PC-9 (cell line): ENCODE data around the gene GKN1. TPM values are rescaled to one million over a fixed set of nuclear protein-coding genes. Genes with fewer than 3 reads are reported as not detected.

Experiments used
- BruUV-seq: library from RNA; stranded (reverse); fragments of 400-500 nt; replicated peaks from 2 replicates; lab custom pipeline; 2021; lab: Mats Ljungman, UMichigan
- CTCF ChIA-PET: fragments of 300-600 bp; sonication (Branson Sonifier 250); formaldehyde crosslinking; loops from one replicate; lab custom pipeline; 2022; ENCODE audit warnings: antibody characterized with exemption; lab: Charles Lee
- POLR2A ChIA-PET: fragments of 300-600 bp; sonication (Branson Sonifier 250); formaldehyde crosslinking; loops from one replicate; lab custom pipeline; 2022; ENCODE audit warnings: antibody characterized with exemption; ENCODE audit not compliant: unreplicated experiment; lab: Charles Lee
- DNase-seq, 2 experiments: peaks; one replicate each; pipeline versions ENCODE4 v3.0.0 to v3.0.0-alpha.2; 2015 to 2022; ENCODE audit warnings: mixed read lengths in 1 of 2
- H2AFZ ChIP-seq: fragments of 200-600 bp; sonication (generic); 2 replicates; pipeline ENCODE4 v1.8.1; 2017; ENCODE audit warnings: antibody characterized with exemption
- H3F3A ChIP-seq: fragments of 200-600 bp; sonication (generic); 2 replicates; pipeline ENCODE4 v1.8.1; 2017; ENCODE audit warnings: antibody characterized with exemption, mild to moderate bottlenecking, low read depth; ENCODE audit not compliant: insufficient read depth
- H3K27ac ChIP-seq: fragments of 200-600 bp; sonication (generic); 2 replicates; pipeline ENCODE4 v1.6.1; 2016; ENCODE audit warnings: mixed run types
- H3K27me3 ChIP-seq: fragments of 200-600 bp; sonication (generic); 2 replicates; pipeline ENCODE4 v1.6.1; 2016; ENCODE audit warnings: low read depth, mixed run types; ENCODE audit not compliant: insufficient read depth
- H3K36me3 ChIP-seq: fragments of 200-600 bp; sonication (generic); 2 replicates; pipeline ENCODE4 v1.6.1; 2016; ENCODE audit warnings: low read depth, mixed run types
- H3K4me1 ChIP-seq: fragments of 200-600 bp; sonication (generic); replicated peaks from 2 replicates; pipeline ENCODE4 v1.6.1; 2016; ENCODE audit warnings: mixed run types; ENCODE audit not compliant: insufficient read depth
- H3K4me2 ChIP-seq: fragments of 200-600 bp; sonication (generic); 2 replicates; pipeline ENCODE4 v1.6.1; 2017; ENCODE audit warnings: mixed run types
- H3K4me3 ChIP-seq: fragments of 200-600 bp; sonication (generic); 2 replicates; pipeline ENCODE4 v1.6.1; 2016; ENCODE audit warnings: mixed run types
- H3K79me2 ChIP-seq: fragments of 200-600 bp; sonication (generic); 2 replicates; pipeline ENCODE4 v1.6.1; 2017; ENCODE audit warnings: low read depth, mixed run types
- H3K9me2 ChIP-seq: fragments of 200-600 bp; sonication (generic); 2 replicates; pipeline ENCODE4 v1.8.1; 2017; ENCODE audit warnings: mild to moderate bottlenecking; ENCODE audit not compliant: insufficient read depth
- H3K9me3 ChIP-seq: fragments of 200-600 bp; sonication (generic); 2 replicates; pipeline ENCODE4 v1.8.1; 2016; ENCODE audit warnings: low read depth; ENCODE audit not compliant: insufficient read depth
- H4K20me1 ChIP-seq: fragments of 200-600 bp; sonication (generic); 2 replicates; pipeline ENCODE4 v1.8.1; 2017; ENCODE audit not compliant: insufficient read depth
- CTCF ChIP-seq: fragments of 200-600 bp; sonication (generic); conservative IDR thresholded peaks from 2 replicates; pipeline ENCODE4 v1.6.1; 2017; ENCODE audit warnings: mixed run types, antibody characterized with exemption, mild to moderate bottlenecking, moderate library complexity
- EZH2 ChIP-seq: fragments of 200-600 bp; sonication (generic); IDR thresholded peaks from 2 replicates; pipeline ENCODE4 v1.8.0; 2017; ENCODE audit warnings: antibody characterized with exemption, low read depth
- intact Hi-C: fragments of 100-400 bp; cut with micrococcal nuclease; formaldehyde crosslinking; loops from one replicate; pipeline ENCODE4 v1.10.0; 2022; ENCODE audit not compliant: unreplicated experiment
- total RNA-seq: library from RNA; stranded (reverse); gene quantifications from 2 replicates; pipeline ENCODE4 v1.2.3, GENCODE V29; 2021

The GKN1 gene
- total RNA-seq, 1 experiment from 2014 or later = not detected

GRCh38 chr2:68934021-68934420 is 40.4 kb upstream of the GKN1 start:
- no peaks in the 10 kb centered on the region for H4K20me1 ChIP-seq
- ChIA-PET POLR2A (no interaction called here), CTCF (interaction anchor here (0.6 kb wide), 1 partner anchor 143 kb away, joined by 3 read pairs; no protein-coding TSS in a partner anchor)
- no peaks in the 10 kb centered on the region for H3K9me2 ChIP-seq
- no peak overlapping the region for H3K4me3 ChIP-seq
- H3K27me3 ChIP-seq = no peaks in the 10 kb centered on the region
- TF ChIP-seq CTCF (no peak), EZH2 (no peak)
- H3K79me2 ChIP-seq = no peaks in the 10 kb centered on the region
- H3K27ac ChIP-seq = no peak overlapping the region
- intact Hi-C loops = no loop called here
- H3K36me3 ChIP-seq = no peaks in the 10 kb centered on the region
- no peak overlapping the region for H2AFZ ChIP-seq
- no peaks in the 10 kb centered on the region for H3F3A ChIP-seq
- no TSS peak for BruUV-seq
- no peak for DNase-seq
- no peaks in the 10 kb centered on the region for H3K9me3 ChIP-seq
- no peaks in the 10 kb centered on the region for H3K4me1 ChIP-seq
- no peak overlapping the region for H3K4me2 ChIP-seq

GRCh38 chr2:68935471-68935870 is 39.0 kb upstream of the GKN1 start:
- intact Hi-C loops = no loop called here
- Histone ChIP-seq H3K4me2 (no peak overlapping the region), H3F3A (no peaks in the 10 kb centered on the region), H3K36me3 (no peaks in the 10 kb centered on the region), H3K27ac (no peak overlapping the region), H3K79me2 (no peaks in the 10 kb centered on the region), H3K9me3 (peaks cover 3% of the 10 kb centered on the region; the same call in 1 of the 2 replicates), H3K4me3 (no peak overlapping the region), H3K4me1 (no peaks in the 10 kb centered on the region), H2AFZ (no peak overlapping the region), H4K20me1 (no peaks in the 10 kb centered on the region), H3K9me2 (no peaks in the 10 kb centered on the region), H3K27me3 (no peaks in the 10 kb centered on the region)
- ChIA-PET CTCF (no interaction called here), POLR2A (no interaction called here)
- TF ChIP-seq EZH2 (no peak), CTCF (no peak)
- BruUV-seq = no TSS peak
- DNase-seq = no peak

- Histone ChIP-seq H3K36me3 (no peaks in the 10 kb centered on the region), H3K27ac (no peak overlapping the region)
- DNase-seq = no peak
Observed at GRCh38 chr2:68936427-68936826, 38.0 kb upstream of the GKN1 start.

GRCh38 chr2:68936889-68937288 is 37.5 kb upstream of the GKN1 start:
- H3K27me3 ChIP-seq = no peaks in the 10 kb centered on the region
- no peaks in the 10 kb centered on the region for H3F3A ChIP-seq
- H3K9me2 ChIP-seq = no peaks in the 10 kb centered on the region
- H3K4me2 ChIP-seq = no peak overlapping the region
- H4K20me1 ChIP-seq = no peaks in the 10 kb centered on the region
- peaks cover 3% of the 10 kb centered on the region; the same call in 1 of the 2 replicates for H3K9me3 ChIP-seq
- H3K36me3 ChIP-seq = no peaks in the 10 kb centered on the region
- H3K27ac ChIP-seq = no peak overlapping the region
- intact Hi-C loops = no loop called here
- no peaks in the 10 kb centered on the region for H3K79me2 ChIP-seq
- no peak overlapping the region for H2AFZ ChIP-seq
- BruUV-seq = no TSS peak
- POLR2A ChIA-PET = interaction anchor here (0.6 kb wide), 1 partner anchor 340 kb away, joined by 5 read pairs; no protein-coding TSS in a partner anchor
- no peak for TF ChIP-seq CTCF
- TF ChIP-seq EZH2 = no peak
- no peak for DNase-seq
- no peaks in the 10 kb centered on the region for H3K4me1 ChIP-seq
- CTCF ChIA-PET = interaction anchor here (0.7 kb wide), 1 partner anchor 346 kb away, joined by 14 read pairs; no protein-coding TSS in a partner anchor
- H3K4me3 ChIP-seq = no peak overlapping the region

More at GRCh38 chr2:68936427-68936826, 38.0 kb upstream of the GKN1 start:
- no peaks in the 10 kb centered on the region for H3K4me1 ChIP-seq
- H3K4me3 ChIP-seq = no peak overlapping the region
- no peak for TF ChIP-seq EZH2
- H3K4me2 ChIP-seq = no peak overlapping the region
- H3K9me2 ChIP-seq = no peaks in the 10 kb centered on the region
- no peaks in the 10 kb centered on the region for H3F3A ChIP-seq
- peaks cover 3% of the 10 kb centered on the region; the same call in 1 of the 2 replicates for H3K9me3 ChIP-seq
- H3K79me2 ChIP-seq = no peaks in the 10 kb centered on the region
- H3K27me3 ChIP-seq = no peaks in the 10 kb centered on the region
- intact Hi-C loops = no loop called here
- ChIA-PET POLR2A (no interaction called here), CTCF (interaction anchor here (0.7 kb wide), 1 partner anchor 345 kb away, joined by 14 read pairs; no protein-coding TSS in a partner anchor)
- no peaks in the 10 kb centered on the region for H4K20me1 ChIP-seq
- no peak overlapping the region for H2AFZ ChIP-seq
- no TSS peak for BruUV-seq
